ENCODE measurements around the gene CUX1. TPM values are rescaled to one million over a fixed set of nuclear protein-coding genes. Genes with fewer than 3 reads are reported as not detected.

CUX1 gene
- total RNA-seq, 4 donors from 2014 or later, result 52.5 to 93.6 (median 63.7) TPM

GRCh38 chr7:101957744-101958525 is 140.5 kb downstream of the CUX1 start:
- Histone ChIP-seq H3K27me3 (no peaks in the 10 kb centered on the region), H3K27ac (no peak overlapping the region), H3K4me1 (peaks cover under 1% of the 10 kb centered on the region), H3K4me3 (no peak overlapping the region), H3K9me3 (no peaks in the 10 kb centered on the region), H3K36me3 (no peaks in the 10 kb centered on the region)
- 79% methylated on average over 12 of the region's 12 CpGs for WGBS
- DNase-seq (ENCODE audit: low spot score in 2 of 2), result no peak
- no peak for TF ChIP-seq POLR2AphosphoS5 (IDR thresholded peaks at IDR 0.05)
- TF ChIP-seq POLR2A (IDR thresholded peaks at IDR 0.05), result no peak
- no peak for TF ChIP-seq CTCF (IDR thresholded peaks at IDR 0.05)
- no peak for TF ChIP-seq EP300 (IDR thresholded peaks at IDR 0.05)

- Histone ChIP-seq H3K4me1 (no peaks in the 10 kb centered on the region), H3K36me3 (no peaks in the 10 kb centered on the region), H3K4me3 (no peak overlapping the region), H3K27me3 (no peaks in the 10 kb centered on the region), H3K27ac (no peak overlapping the region), H3K9me3 (no peaks in the 10 kb centered on the region)
- no peak for TF ChIP-seq POLR2AphosphoS5 (IDR thresholded peaks at IDR 0.05)
- TF ChIP-seq EP300 (IDR thresholded peaks at IDR 0.05), result no peak
- TF ChIP-seq CTCF (IDR thresholded peaks at IDR 0.05), result no peak
- TF ChIP-seq POLR2A (IDR thresholded peaks at IDR 0.05), result no peak
- no peak for DNase-seq (ENCODE audit: low spot score in 2 of 2)
- 97% methylated on average over 9 of the region's 9 CpGs for WGBS
These were observed 141.9 kb downstream of the CUX1 start for GRCh38 chr7:101959342-101959741.

GRCh38 chr7:101959829-101960228 is 142.4 kb downstream of the CUX1 start:
- WGBS, result 96% methylated on average over 17 of the region's 17 CpGs
- no peaks in the 10 kb centered on the region for H3K36me3 ChIP-seq
- H3K27ac ChIP-seq, result no peak overlapping the region
- H3K9me3 ChIP-seq, result no peaks in the 10 kb centered on the region
- no peaks in the 10 kb centered on the region for H3K4me1 ChIP-seq
- H3K27me3 ChIP-seq, result no peaks in the 10 kb centered on the region
- no peak for DNase-seq (ENCODE audit: low spot score in 2 of 2)
- TF ChIP-seq POLR2AphosphoS5 (IDR thresholded peaks at IDR 0.05) (no peak), EP300 (IDR thresholded peaks at IDR 0.05) (no peak), CTCF (IDR thresholded peaks at IDR 0.05) (no peak), POLR2A (IDR thresholded peaks at IDR 0.05) (no peak)
- H3K4me3 ChIP-seq, result no peak overlapping the region

GRCh38 chr7:101960323-101960722 is 142.9 kb downstream of the CUX1 start:
- Histone ChIP-seq H3K4me1 (no peaks in the 10 kb centered on the region), H3K36me3 (no peaks in the 10 kb centered on the region), H3K27me3 (no peaks in the 10 kb centered on the region), H3K4me3 (no peak overlapping the region), H3K9me3 (no peaks in the 10 kb centered on the region), H3K27ac (no peak overlapping the region)
- no peak for DNase-seq (ENCODE audit: low spot score in 2 of 2)
- no peak for TF ChIP-seq POLR2A (IDR thresholded peaks at IDR 0.05)
- 89% methylated on average over 4 of the region's 4 CpGs for WGBS

GRCh38 chr7:101960985-101961708 is 143.7 kb downstream of the CUX1 start:
- no peak overlapping the region for H3K4me3 ChIP-seq
- DNase-seq (ENCODE audit: low spot score in 2 of 2), result no peak
- WGBS, result 87% methylated on average over 9 of the region's 9 CpGs
- no peak overlapping the region for H3K27ac ChIP-seq
- H3K4me1 ChIP-seq, result no peaks in the 10 kb centered on the region
- no peaks in the 10 kb centered on the region for H3K9me3 ChIP-seq
- TF ChIP-seq EP300 (IDR thresholded peaks at IDR 0.05) (no peak), POLR2AphosphoS5 (IDR thresholded peaks at IDR 0.05) (no peak), CTCF (IDR thresholded peaks at IDR 0.05) (no peak), POLR2A (IDR thresholded peaks at IDR 0.05) (no peak)
- H3K27me3 ChIP-seq, result no peaks in the 10 kb centered on the region
- no peaks in the 10 kb centered on the region for H3K36me3 ChIP-seq

Measured in suprapubic skin (tissue), 4 donors.